Kasumi-1 (cell line): Measurements from ENCODE around the gene B3GNT4.
"Not testable (repeated sequence)": the region's sequence is repeated elsewhere in the genome, so short reads cannot be mapped to it uniquely, and the experiment has no call there.

Experiments
- DNase-seq, 2 experiments: peaks; one replicate each; lab custom pipeline; 2025; lab: John Stamatoyannopoulos, UW

Gene B3GNT4

GRCh38 chr12:122203301-122204166 lies at the start of gene B3GNT4:
Gene B3GNT4, plus strand, starts transcription at chr12:122203709. Its CDS starts 910 bp downstream, at chr12:122204619.
- peak; percentile 44 to 58 for DNase-seq

GRCh38 chr12:122155705-122156104 lies 47.8 kb upstream of the B3GNT4 start:
- no peak for DNase-seq

GRCh38 chr12:122158700-122159285 lies 44.7 kb upstream of the B3GNT4 start:
- DNase-seq, result no peak

- no peak for DNase-seq
Measured at GRCh38 chr12:122159882-122160281, 43.6 kb upstream of the B3GNT4 start.

GRCh38 chr12:122160761-122161160 lies 42.7 kb upstream of the B3GNT4 start:
- DNase-seq, result no peak

- no peak for DNase-seq
Measured at GRCh38 chr12:122161682-122162081, 41.8 kb upstream of the B3GNT4 start.

- no peak for DNase-seq
Measured at GRCh38 chr12:122162976-122163375, 40.5 kb upstream of the B3GNT4 start.

- no peak for DNase-seq
Measured at GRCh38 chr12:122166422-122167349, 36.8 kb upstream of the B3GNT4 start.

GRCh38 chr12:122167356-122167925 lies 36.1 kb upstream of the B3GNT4 start:
- DNase-seq, result no peak

GRCh38 chr12:122168492-122168891 lies 35.0 kb upstream of the B3GNT4 start:
- no peak for DNase-seq

- DNase-seq, result no peak
Measured at GRCh38 chr12:122171399-122171798, 32.1 kb upstream of the B3GNT4 start.

GRCh38 chr12:122172262-122172939 lies 31.1 kb upstream of the B3GNT4 start:
- DNase-seq, result no peak

- DNase-seq, result no peak
Measured at GRCh38 chr12:122174155-122174845, 29.2 kb upstream of the B3GNT4 start, which contains the start of gene IL31. Gene IL31, minus strand, starts transcription at chr12:122174221. Its CDS starts 49 bp downstream, at chr12:122174172.

- not testable (repeated sequence) for DNase-seq
Measured at GRCh38 chr12:122176473-122176872, 27.0 kb upstream of the B3GNT4 start.

- DNase-seq, result peak in 1 of 2 experiments; percentile 20
Measured at GRCh38 chr12:122182887-122183587, 20.5 kb upstream of the B3GNT4 start, which contains the start of gene LRRC43. Gene LRRC43, plus strand, starts transcription at chr12:122183123. Its CDS starts 22 bp downstream, at chr12:122183145.

GRCh38 chr12:122183588-122183940 lies 19.9 kb upstream of the B3GNT4 start:
- no peak for DNase-seq

- peak; percentile 81 to 90 for DNase-seq
Measured at GRCh38 chr12:122184517-122184916, 19.0 kb upstream of the B3GNT4 start.

- DNase-seq, result no peak
Measured at GRCh38 chr12:122185079-122185478, 18.4 kb upstream of the B3GNT4 start.

- DNase-seq, result no peak
Measured at GRCh38 chr12:122185494-122186082, 17.9 kb upstream of the B3GNT4 start.
